Gastroesophageal sphincter (tissue), 3 donors: ENCODE results near the gene FAM240B.

ENCODE experiments used
- CTCF ChIP-seq, 4 experiments: fragments of 200-600 bp in 2 of 4; fragments of 450-650 bp in 2 of 4; sonication (generic) in 1 of 4; IDR thresholded peaks; one replicate each; pipeline ENCODE4 v1.5.1; 2017 to 2019; ENCODE audit warnings: antibody characterized with exemption in 4 of 4, mild to moderate bottlenecking in 2 of 4, moderate library complexity in 2 of 4
- EP300 ChIP-seq: sonication (generic); formaldehyde crosslinking; IDR thresholded peaks from one replicate; pipeline ENCODE4 v1.6.1; 2017; ENCODE audit warnings: antibody characterized with exemption, mild to moderate bottlenecking
- POLR2A ChIP-seq, 2 donors: fragments of 450-650 bp; IDR thresholded peaks; one replicate each; pipeline ENCODE4 v1.6.1; 2017; ENCODE audit warnings: antibody characterized with exemption in 2 of 2, mild to moderate bottlenecking in 2 of 2, moderate library complexity in 1 of 2
- POLR2AphosphoS5 ChIP-seq: sonication (generic); formaldehyde crosslinking; IDR thresholded peaks from one replicate; pipeline ENCODE4 v1.6.1; 2017; ENCODE audit warnings: antibody characterized with exemption

- TF ChIP-seq CTCF (IDR thresholded peaks at IDR 0.05) = no peak
- no peak for TF ChIP-seq POLR2A (IDR thresholded peaks at IDR 0.05)
- no peak for TF ChIP-seq POLR2AphosphoS5
- TF ChIP-seq EP300 = no peak
These were observed 13.4 kb downstream of the FAM240B start for GRCh38 chr9:38706493-38706892.
